ENCODE results near the gene ATP11B. TPM values are rescaled to one million over a fixed set of nuclear protein-coding genes. Genes with fewer than 3 reads are reported as not detected.

Gene ATP11B
- total RNA-seq, 2 donors from 2014 or later: 38.5 to 49.4 TPM

DNA sequence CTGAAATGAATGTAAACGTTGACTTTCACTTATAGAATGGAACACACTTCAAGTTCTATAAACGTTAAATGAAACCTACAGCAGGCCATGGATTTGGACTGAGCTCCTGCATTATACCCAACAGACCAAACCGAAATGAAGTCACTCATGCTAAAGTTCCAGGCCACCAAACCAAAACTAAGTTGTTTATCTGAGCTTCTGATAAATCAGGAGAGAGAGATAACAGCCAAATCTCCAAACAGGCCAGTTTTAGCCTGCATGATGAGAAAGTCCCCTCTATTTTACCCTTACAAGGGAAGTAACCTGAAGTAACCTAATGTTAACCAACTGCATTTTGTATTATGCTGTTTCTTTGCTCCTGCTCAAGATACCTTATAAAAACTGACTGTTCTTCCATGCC, 142.5 kb downstream of the ATP11B start:
- intact Hi-C loops (cut with DNase I): no loop called here
- ATAC-seq (no peak), DNase-seq (no peak)

DNA sequence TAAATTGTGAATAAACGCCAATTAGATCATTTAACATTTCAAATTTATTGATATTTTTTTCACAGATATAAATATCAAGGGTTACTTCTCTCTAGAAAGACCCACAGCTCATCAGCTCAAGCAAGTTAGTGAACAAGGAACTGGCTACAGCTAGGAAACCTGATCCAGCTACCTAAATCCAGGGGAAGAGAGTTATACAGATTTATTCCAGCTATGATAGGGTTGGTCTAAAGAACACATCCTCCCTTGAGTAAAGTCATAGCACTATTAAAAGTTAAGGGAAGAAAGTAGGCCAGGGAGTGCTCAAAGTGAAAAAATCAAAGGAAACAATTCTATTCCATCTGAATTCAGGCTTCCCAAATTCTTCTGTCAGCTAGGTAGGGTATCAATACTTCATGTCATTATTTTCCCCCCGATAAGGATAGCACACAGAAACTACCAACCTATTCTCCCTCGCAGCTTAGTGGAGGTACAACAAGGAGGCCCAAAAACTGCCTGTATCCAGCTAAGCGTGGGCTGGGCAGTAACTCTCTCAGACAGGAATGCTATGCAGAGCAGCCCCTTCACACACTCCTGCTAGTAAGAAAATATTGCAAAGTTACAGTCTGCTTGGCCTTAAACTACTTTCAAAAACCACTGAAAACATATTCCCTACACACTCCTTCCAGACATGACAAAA, 143.1 kb downstream of the ATP11B start:
- intact Hi-C loops (cut with DNase I): no loop called here
- no peak for DNase-seq
- peak in 1 of 2 donors; percentile 27 for ATAC-seq

DNA sequence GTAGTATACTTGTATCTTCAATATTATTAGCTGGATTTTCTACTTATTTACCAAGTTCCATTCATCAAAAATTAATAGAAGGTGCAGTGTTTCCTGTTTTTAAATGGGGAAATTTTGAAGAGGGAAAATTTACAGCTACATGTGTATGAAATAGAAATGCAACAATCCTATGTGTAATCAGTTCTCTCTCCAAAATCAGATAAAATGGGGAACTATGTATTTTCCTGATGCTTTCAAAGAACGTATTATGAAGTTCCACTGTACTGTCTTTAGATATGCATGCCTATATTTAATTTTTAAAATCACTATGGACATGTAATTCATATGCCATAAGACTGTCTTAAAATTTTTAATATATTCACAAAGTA, 143.6 kb downstream of the ATP11B start:
- DNase-seq: no peak
- no peak for ATAC-seq
- intact Hi-C loops (cut with DNase I): no loop called here

DNA sequence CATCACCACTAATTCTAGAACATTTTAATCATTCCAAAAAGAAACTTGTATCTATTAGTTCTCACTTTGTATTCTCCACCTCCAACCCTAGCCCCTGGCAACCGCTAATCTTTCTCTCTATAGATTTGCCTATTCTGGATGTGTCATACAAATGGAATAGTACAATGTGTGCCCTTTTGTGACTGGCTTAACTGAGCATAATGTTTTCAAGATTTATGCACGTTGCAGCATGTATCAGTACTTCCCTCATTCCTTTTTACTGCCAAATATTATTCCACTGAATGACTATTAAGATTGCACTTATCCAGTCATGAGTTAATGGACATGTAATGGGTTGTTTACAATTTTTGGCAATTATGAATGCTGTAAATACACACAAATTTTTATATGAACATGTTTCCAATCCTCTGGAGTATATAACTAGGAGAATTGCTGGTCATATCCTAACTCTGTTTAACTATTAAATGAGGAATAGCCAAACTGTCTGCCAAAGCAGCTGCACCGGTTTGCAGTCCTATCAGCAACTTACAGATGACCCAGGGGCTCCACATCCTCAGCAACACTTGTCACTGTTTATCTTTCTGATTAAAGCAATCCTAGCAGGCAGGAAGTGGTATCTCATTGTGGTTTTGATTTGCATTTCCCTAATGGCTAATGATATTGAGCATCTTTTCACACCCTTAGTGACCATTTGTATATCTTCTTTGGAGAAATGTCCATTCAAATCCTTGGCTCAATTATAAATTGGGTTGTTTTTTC, 144.2 kb downstream of the ATP11B start:
- intact Hi-C loops (cut with DNase I): no loop called here
- DNase-seq (no peak), ATAC-seq (no peak)

- intact Hi-C loops (cut with DNase I): no loop called here
- ATAC-seq: no peak
- no peak for DNase-seq
Observed at GRCh38 chr3:182940266-182940808, 147.0 kb downstream of the ATP11B start.

DNA sequence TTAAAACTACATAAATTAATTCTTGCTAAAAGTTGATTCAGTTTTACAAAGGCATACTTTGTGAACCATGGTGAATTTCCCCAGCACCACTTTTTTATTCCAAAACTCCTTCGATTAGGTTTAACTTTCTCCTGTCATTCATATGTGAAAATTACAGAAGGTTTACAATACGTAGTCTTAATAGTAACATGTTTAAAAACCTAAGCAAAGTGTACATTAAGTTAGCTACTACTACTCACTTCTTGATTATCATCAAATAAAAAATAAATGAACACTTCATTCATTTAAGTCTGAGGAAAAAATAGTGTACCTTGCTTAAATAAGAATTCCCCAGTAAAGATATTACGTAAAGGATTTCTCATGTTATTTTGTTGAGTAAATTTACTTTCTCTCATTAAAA, 148.4 kb downstream of the ATP11B start:
- intact Hi-C loops (cut with DNase I): no loop called here
- ATAC-seq (no peak), DNase-seq (no peak)

DNA sequence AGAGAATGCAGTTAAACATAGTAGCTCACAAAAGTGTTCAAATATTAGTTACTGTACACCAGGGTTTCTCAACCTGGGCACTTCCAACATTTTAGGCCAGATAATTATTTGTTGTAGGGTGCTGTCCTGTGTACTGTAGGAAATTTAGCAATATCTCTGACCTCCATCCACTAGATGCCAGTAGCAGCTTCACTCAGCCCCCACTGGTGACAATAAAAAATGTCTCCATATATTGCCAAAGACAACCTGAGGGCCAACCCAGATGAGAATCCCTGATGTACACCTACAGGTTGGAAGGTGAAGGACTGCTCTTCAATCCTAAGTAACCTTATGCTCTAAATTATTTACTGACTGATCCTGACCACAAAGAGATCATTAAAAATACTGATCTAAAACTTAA, 154.6 kb downstream of the ATP11B start:
- ATAC-seq (no peak), DNase-seq (no peak)
- intact Hi-C loops (cut with DNase I): no loop called here

DNA sequence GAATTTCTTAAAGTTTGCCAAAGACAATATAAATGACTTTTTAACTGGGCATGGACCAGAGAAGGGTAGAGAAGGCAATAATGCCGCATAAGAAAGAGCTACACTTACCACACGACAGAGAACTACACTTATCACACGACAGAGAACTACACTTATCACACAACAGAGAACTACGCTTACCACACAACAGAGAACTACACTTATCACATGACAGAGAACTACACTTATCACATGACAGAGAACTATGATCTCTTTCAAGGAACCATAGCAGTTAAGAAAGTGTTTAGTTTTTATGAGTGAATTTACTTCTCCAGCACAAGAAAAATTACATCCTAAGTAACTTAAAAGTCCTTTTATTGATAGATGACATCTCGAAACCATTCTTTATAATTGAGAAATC, 155.0 kb downstream of the ATP11B start:
- intact Hi-C loops (cut with DNase I): no loop called here
- no peak for ATAC-seq

DNA sequence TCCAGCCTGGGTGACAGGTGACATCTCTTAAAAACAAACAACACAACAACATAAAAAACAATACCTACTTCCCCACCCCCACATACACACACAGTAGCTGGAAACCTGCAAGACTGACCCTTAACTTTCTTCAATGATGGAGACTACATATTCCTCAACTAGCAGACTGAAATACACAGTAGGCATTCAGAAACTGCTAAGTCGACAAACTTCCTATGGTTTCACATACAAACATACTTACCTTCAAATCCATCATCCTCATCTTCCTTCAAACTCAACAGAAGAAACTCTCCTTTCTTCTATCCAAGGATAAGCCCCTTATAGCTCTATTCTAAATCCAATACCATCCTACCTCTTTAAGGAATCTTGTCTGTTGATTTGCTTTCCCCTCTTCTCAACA, 156.4 kb downstream of the ATP11B start:
- DNase-seq (no peak), ATAC-seq (no peak)
- intact Hi-C loops (cut with DNase I): no loop called here

More for the DNA sequence above, 155.0 kb downstream of the ATP11B start:
- DNase-seq: no peak

DNA sequence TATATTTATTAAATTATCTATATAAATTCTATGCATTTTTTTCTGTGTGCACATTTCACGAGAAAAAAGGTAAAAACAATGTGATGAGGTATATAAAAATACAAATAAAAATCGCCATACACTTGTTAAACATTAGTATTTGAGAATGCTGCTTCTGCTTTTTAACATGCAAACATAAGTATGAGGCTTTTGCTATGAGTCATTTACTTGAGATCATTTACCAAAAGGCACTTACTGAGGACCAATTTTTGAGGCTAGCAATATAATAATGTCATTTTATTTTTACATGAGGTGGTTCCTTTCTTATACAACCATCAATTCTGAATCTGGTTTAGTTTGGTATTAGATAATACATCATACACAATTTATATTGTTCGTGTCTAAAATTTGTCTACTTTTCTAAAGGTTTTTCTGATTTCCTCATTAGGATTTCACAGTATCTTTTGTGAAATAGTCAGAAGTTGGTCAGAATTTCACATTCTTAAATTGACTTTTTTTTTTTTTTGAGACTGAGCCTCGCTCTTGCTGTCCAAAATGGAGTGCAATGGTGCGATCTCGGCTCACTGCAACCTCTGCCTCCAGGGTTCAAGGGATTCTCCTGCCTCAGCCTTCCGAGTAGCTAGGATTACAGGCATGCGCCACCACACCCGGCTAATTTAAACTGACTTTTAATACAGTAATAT, 161.4 kb downstream of the ATP11B start:
- intact Hi-C loops (cut with DNase I): no loop called here
- ATAC-seq: no peak

GRCh38 chr3:182957226-182957625, 163.9 kb downstream of the ATP11B start:
- intact Hi-C loops (cut with DNase I): no loop called here
- no peak for DNase-seq
- ATAC-seq: no peak

More for the DNA sequence above, 161.4 kb downstream of the ATP11B start:
- DNase-seq: no peak

DNA sequence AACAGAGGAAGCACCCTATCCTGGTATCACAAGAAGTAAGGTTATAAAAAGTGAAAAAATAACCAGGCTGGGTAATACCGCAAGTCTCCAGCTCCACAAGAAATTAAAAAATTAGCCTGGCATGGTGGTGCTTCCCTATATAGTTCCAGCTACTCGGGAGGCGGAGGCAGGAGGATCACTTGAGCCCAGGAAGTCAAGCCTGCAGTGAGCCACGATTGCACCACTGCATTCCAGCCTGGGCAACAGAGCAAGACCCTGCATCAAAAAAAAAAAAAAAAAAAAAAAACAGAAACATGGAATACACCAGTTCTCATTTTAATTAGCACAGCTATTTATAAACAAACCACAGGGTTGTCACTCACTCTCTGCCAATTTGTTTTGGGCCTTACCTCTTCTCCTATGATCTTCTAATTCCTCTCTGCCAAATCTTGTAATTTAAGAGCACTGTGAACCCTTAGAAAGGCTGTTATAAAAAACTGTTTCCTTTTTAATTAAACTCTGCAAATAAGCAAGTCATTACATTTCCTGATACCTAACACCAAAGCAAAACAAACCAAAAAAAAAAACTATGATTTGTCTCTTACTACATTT, 164.5 kb downstream of the ATP11B start:
- intact Hi-C loops (cut with DNase I): no loop called here
- DNase-seq: no peak

DNA sequence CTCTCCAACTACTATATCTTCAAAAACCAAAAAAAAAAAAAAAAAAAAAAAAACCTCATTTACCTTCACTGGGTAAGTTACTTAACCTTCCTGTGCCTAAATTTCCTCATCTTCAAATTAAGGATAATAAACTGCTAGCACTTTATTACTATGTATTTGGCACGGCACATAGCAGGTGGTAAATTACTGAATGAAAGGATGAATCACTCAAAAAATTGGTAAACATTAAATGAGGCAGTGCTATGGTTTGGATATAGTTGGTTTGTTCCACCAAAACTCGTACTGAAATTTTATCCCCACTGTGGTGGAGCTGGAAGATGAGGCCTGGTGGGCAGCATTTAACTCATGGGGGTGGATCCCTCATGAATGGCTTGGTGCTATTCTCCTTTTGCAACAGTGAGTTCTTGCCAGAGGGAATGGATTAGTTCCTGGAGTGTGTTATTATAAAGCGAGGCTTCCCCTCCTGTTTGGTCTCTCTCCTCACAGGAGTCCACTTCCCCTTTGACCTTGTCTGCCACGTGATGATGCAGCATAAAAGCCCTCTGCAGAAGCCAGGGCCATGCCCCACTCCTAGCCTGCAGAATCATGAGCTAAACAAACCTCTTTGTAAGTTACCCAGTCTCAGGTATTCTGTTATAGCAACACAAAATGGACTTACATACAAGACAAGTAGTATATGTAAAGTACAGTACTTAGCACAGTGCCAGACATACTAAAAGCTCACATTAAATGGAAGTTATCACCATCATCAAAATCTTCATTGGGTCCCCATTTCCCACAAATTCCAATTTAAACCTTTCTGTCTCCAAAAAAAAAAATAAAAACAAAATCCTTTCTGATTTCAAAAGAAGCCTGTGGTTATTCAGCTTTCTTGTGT, 166.4 kb downstream of the ATP11B start:
- intact Hi-C loops (cut with DNase I): no loop called here
- ATAC-seq (peak in 1 of 2 donors; percentile 38), DNase-seq (no peak)

More for the DNA sequence above, 164.5 kb downstream of the ATP11B start:
- no peak for ATAC-seq

DNA sequence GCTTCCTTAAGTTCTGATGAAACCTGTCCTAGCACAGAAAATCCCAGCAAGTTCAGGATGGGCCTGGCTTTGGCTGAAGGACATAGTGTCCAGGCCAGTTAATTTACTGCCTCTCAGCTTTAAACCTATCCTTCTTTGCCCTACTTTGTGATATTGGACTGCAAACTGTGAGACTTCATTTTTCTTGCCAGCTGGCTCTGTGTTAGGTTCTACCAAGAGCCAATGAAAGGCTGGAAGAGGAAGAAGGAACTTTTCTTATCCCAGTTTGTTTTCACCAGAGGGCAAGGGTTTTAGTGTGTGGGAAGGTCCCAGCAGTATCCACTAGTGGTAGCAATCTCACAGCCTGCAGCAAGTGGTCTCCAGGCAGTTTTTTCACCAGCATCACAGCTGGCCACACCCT, 168.9 kb downstream of the ATP11B start:
- peak; percentile 77 to 96 for ATAC-seq
- no peak for DNase-seq
- intact Hi-C loops (cut with DNase I): no loop called here

GRCh38 chr3:182964179-182964578, 170.9 kb downstream of the ATP11B start:
- ATAC-seq (no peak), DNase-seq (no peak)
- intact Hi-C loops (cut with DNase I): no loop called here

DNA sequence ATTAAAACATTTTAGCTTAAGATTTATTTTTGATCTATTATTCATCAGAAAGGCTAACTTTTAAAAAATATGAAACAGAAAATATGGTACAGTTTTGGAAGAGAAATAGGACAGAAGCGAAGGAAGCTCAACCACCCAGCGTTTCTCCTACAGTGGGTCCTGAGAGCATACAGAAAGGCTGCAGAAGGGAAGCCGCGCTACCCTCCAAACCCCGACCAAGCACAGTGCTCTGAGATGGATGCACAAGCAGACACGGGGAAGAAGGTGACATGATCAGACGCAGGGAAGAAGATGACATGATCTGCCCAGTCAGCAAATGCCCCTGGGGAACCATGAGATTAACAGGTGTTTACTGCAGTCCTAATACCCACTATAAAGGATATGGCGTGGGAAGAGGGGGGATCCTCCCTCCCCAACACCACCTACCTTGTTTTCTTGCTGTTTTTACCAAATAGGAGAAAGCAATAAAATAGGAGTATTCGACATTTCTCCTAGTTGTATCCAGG, 172.6 kb downstream of the ATP11B start:
- DNase-seq (no peak), ATAC-seq (no peak)
- intact Hi-C loops (cut with DNase I): no loop called here

- no peak for DNase-seq
- no peak for ATAC-seq
Observed at GRCh38 chr3:182967218-182968204, 174.2 kb downstream of the ATP11B start.

More at GRCh38 chr3:182967218-182968204, 174.2 kb downstream of the ATP11B start:
- intact Hi-C loops (cut with DNase I): no loop called here
